Measurements from ENCODE around the gene SMIM10.
"Not testable (repeated sequence)": the region's sequence is repeated elsewhere in the genome, so short reads cannot be mapped to it uniquely, and the experiment has no call there.

The SMIM10 gene

GRCh38 chrX:135010921-135011320 lies 20.1 kb downstream of the SMIM10 start:
- no peak for DNase-seq (ENCODE audit: low read depth)

- no peak for DNase-seq (ENCODE audit: low read depth)
Measured at GRCh38 chrX:135015523-135016245, 24.9 kb downstream of the SMIM10 start.

- not testable (repeated sequence) for DNase-seq (ENCODE audit: low read depth)
Measured at GRCh38 chrX:135019890-135020289, 29.1 kb downstream of the SMIM10 start.

GRCh38 chrX:135023791-135024190 lies 33.0 kb downstream of the SMIM10 start:
- not testable (repeated sequence) for DNase-seq (ENCODE audit: low read depth)

GRCh38 chrX:135024526-135024925 lies 33.7 kb downstream of the SMIM10 start:
- no peak for DNase-seq (ENCODE audit: low read depth)

GRCh38 chrX:135030207-135030963 lies 39.6 kb downstream of the SMIM10 start:
- not testable (repeated sequence) for DNase-seq (ENCODE audit: low read depth)

- DNase-seq (ENCODE audit: low read depth) = not testable (repeated sequence)
Measured at GRCh38 chrX:135041149-135042123, 50.6 kb downstream of the SMIM10 start.

Data from activated T-helper 9 cell treated with anti-CD3 and anti-CD28 coated beads, Interleukin-2, amount 50 U/mL, for 16 hours (primary cell).